ENCODE data around the gene HSPG2.

The HSPG2 gene

DNA sequence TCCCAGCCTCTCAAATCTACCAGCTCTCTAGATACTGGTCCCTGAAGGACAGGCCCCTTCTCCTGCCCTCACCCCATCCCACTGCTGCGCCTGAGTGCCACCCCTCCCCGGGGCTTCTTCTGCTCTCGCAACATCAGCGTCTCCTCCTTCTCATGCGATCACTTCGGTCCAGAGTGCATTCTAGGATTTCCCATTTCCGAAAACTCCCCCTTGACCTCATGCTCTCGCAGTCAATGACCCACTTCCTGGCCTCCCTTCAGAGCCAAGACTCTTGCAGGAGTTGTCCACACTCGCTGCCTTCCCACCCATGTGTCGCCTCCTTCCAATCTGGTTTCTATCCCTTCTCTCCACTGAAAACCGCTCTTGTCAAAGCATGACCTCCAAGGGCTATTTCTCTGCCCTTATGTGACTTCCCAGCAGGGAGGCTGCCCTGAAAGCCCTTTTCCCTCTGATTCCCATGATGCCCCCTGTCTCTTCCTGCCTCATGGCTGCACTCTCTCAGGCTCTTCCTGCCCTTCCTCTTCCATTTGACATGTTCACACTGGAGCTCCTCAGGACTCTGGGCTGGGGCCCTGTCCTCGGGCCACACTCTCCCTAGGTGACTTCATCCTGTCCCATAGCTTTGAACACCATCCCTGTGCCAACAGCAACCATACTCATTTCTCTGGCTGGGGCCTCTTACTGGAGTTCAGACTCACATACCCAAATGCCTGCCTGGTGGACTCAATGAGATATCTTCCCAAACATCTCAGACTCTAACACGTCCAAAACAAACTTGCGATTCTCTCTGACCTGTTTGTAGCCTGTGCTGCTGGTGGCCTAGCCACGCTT, 79.1 kb downstream of the HSPG2 start:
- no peak for DNase-seq

DNA sequence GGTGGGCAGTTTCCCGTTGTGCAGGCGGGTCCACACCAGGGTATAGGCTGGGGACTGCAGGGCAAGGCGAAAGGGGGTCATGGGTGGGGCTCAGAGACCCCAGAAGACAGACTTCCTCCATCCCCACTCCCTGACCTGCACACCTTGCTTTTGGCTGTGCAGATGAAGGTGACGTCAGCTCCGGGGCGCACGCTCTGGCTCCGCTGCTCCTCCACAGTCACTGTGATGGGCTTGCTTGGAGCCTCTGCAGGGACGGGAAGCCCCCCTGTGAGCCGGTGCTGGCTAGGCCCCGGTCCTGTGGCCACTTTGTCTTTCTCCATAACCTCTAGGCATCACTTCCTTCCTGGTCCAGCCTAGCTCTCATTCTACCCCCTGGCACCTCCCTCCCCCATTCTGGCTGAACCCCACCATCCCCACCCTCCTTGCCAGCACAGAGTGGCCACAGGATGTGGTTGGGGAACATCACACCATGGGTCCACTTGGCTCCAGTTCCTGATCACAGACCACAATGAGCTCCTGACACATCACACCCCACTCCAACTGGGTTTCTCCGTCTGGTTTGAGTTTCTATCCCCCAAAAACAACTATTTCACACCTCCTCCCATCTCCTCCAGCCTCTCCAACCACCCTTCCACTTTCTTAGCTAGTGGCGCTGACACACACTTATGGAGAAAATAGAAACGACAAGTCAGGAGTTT, 79.8 kb downstream of the HSPG2 start:
- no peak for DNase-seq

DNA sequence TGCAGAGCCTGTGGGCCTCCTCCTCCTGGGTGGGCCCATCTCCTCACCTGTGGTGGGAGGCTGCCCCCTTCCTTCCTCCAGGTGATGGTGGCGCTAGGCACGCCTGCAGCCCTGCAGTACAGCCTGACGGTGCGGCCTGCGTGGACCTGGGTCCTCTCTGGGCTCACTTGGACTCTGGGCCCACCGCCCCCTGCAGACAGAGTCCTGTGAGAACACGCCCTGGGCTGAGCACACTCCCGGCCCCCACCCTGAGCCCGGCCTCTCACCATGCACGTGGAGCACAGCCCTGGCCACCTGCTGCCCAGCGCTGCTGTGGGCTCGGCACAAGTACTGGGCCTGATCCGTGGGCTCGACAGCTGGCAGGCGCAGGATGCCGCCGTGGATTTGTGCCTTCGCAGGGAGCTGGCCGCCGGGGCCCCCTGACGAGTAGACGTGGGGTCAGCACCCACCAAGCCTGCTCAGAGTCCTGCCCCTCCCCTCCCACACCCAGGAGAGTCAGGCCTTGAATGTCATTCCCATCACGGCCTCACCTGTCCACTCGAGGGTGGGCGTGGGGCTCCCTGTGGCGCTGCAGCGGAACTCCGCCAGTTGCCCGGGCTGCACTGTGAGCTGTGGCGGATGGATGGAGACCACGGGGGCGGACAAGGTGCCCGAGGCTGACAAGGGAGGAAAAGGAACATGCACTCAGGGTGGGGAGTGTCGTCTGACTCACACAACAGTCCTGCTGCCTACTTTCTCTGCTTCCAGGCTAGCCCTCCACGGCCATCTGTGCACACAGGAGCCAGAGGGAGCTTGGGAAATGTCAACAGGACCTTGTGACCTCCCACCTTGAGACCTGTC, 81.6 kb downstream of the HSPG2 start:
- DNase-seq, result no peak

DNA sequence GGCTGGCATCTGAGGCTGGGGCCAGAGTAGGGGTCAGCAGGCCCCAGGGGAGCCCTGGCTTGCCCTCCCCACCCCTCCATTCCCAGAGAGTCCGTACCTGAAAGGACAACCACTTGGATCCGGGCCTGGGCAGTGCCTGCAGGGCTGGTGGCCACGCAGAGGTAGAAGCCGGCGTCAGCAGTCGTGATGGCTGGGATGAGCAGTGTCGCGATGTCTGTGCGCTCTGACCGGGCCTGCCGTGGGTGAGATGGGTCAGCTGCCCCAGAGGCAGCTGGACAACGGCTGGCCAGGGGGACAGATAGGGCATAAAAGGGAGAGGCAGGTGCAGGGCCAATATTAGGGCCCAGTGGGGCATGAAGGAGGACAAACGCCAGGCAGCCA, 82.4 kb downstream of the HSPG2 start:
- no peak for DNase-seq

DNA sequence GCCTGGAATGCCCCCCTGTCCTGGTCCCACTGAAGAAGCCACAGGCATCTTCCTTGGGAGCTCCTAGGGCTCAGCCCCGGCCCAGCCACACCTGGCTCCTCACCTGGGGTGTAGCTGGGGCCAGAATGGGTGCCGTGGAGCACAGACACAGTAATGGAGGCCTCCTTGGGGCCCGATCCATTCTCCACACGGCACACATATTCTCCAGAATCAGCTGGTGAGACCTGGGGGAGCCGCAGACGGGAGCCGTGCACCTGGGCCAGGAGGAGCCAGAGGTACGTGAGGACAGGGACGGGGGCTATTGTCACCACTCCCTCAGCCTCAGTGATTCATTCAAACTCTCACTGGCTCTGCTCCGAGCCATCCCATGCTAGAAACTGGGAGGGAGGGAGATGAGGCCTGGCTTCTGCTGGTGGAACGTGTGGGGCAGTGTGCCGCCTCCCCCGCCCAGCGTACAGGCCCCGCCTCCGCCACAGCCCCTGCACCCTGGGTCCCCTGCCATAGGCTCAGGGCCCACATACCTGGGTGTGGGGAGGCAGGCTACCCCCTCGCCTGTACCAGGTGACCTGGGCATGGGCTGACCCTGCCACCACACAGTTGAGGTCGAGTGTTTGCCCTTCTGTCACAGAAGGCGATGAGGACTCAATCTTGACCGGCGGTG, 82.9 kb downstream of the HSPG2 start:
- no peak for DNase-seq

DNA sequence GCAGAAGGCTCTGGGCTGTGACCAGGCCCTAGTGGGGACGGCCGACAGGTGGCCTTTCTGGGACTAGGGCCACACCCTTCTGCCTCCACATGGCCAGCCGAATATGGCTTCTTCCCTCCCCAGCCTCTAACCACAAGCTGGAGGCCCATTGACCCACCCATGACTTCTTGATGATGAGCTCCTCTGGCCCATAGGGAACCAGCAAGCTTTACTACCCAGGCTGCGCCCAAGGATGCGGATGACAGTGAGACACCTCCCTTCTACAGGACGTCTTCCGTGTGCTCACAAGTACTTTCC, 84.0 kb downstream of the HSPG2 start:
- no peak for DNase-seq

DNA sequence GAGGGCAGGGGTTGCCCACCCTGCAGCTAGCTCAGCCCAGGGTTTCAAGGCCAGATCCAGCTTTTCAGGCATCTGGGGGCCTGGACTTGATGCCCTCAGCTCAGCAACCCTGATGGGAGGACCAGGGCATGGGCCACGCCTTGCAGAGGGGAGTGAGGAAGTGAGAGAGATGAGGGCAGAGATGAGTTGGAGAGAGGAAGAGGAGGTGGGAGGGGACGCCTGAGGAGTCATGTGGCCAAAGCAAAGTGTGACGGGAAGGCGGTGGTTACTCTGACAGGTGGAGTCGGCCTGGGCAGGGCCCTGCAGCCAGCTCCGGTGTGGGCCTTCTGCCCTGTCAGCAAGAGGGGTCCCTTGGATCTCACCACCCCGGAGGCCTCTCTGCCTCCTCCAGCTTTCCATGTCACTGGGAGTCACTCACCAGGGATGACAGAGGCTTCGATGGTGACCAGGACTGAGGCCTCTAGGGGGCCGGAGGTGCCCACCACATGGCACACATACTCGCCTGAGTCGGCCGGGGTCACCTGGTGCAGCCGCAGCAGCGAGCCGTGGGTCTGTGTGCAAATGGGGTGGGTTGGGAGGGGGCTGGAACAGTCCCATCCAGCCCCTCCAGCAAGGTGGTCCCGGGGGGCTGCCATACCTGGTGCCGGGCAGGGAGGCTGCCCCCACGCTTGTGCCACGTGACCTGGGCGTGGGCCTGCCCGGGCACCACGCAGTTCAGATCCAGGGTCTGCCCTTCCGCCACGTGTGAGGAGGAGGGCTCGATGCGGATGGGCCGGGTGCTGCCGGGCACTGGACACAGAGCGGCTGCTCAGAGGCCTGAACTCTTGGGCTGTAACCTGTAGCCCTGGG, 84.6 kb downstream of the HSPG2 start:
- DNase-seq, result no peak

DNA sequence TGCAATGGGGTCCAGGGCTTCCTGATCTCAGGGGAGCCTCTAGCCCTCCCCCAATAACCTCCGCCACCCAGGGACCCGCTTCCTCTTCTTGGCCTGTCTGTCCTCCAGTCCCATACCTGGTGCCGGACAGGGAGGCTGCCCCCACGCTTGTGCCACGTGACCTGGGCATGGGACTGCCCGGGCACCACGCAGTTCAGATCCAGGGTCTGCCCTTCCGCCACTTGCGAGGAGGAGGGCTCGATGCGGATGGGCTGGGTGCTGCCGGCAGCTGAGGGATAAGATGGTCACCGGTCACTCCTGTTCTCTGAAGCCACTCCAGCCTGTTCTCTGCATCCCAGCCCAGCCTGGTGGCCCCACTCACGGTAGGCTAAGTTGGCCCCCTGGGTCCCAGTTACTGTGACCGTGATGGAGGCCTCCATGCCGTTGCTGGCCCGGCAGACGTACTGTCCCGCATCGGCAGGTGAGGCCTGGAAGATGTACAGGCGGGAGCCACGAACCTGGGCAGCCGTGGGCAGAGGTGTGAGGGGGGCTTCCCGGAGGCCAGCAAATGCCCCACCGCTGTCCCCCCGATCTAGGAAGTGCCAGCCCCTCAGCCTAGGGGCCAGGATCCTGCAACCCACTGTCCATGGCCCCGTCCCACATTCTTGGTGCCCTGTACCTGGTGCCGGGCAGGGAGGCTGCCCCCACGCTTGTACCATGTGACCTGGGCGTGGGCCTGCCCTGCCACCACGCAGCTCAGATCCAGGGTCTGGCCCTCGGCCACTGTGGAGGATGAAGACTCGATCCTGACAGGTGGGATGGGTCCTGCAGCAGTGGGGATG, 85.5 kb downstream of the HSPG2 start:
- no peak for DNase-seq

DNA sequence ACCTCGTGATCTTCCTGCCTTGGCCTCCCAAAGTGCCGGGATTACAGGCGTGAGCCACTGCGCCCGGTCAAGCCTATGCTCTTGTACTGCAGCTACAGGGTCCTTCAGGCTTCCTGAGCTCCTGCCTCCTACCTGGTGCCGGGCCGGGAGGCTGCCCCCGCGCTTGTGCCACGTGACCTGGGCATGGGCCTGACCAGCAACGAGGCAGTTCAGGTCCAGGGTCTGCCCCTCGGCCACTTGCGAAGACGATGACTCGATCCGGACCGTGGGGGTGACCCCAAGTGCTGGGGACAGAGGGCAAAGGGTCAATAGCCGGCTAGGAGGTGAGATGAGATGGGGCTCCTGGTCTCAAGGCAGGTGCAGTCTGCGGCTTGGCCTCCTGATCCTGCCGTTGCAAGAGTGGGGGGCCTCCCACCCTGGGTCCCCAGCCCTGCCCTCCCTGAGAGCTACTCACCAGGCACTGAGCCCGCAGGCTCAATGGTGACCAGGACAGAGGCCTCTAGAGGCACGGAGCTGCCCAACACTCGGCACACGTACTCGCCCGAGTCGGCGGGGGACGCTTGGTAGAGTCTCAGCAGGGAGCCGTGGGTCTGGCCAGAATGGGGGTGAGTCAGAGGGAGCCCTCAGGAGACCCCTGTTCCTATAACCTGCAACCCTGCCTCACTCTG, 87.1 kb downstream of the HSPG2 start:
- DNase-seq, result no peak

DNA sequence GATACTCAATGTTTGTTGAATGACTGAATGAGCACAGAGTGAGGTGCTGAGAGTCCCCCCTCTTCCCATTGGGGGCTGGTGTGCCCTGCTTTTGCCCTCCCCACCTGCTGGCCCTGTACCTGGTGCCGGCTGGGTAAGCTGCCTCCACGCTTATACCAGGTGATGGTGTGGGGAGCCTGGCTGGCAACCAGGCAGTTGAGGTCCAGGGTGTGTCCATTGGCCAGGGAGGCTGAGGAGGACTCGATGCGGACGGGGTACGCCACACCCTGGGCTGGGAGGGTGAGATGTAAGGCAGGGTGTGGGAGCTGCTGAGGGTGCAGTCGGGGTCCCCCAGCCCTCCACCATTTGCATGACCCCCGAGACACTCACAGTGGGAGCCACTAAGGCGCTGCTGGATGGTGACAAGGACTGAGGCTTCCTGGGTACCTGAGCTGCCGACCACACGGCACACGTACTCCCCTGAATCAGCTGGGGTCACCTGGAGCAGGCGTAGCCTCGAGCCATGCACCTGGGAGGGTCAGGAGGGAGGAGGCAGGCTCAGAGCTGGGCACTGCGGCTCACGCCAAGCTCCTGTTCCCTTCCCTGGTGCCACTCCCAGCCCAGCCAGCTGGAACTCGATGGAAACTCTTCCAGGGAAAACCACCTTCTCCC, 88.5 kb downstream of the HSPG2 start:
- no peak for DNase-seq

DNA sequence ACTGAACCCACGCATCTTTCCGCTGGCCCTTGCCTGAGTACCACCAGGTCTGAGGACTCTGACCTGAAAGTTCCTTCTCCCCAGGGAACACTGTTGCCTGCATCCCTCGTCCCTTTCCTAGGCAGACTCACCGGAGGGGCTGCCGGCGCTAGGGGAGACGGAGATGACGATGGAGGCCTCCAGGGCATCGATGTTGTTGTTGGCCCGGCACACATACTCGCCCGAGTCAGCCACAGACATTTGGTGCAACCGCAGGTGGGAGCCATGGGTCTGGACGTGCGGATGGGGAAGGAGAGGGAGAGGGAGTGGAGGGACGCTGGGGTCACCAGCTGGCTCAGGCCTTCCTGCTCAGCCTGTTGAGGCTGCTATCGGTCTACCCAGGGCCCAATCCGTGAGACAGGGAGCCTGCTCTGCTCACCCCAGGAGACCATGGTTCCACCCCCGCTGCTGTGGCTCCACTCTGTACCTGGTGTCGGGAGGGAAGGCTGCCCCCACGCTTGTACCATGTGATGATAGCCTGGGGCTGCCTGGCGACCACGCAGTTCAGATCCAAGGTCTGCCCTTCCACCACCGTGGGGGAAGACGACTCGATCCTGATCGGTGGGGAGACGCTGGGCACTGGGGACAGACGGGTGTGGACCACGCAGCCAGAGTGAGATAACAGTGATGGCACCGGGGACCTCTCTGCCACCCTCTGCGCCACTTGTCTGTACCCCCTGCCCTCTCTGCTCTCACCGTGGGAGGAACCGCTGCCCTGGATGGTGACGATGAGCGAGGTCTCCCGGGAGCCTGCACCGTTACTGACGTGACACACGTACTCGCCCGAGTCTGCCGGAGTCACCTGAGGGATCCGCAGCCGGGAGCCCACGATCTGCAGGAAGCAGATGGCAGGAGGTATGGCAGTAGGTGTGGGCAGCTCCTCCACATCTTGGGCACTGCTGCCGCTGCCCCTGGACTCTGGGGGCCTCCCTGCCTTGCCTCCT, 89.6 kb downstream of the HSPG2 start:
- DNase-seq, result no peak

DNA sequence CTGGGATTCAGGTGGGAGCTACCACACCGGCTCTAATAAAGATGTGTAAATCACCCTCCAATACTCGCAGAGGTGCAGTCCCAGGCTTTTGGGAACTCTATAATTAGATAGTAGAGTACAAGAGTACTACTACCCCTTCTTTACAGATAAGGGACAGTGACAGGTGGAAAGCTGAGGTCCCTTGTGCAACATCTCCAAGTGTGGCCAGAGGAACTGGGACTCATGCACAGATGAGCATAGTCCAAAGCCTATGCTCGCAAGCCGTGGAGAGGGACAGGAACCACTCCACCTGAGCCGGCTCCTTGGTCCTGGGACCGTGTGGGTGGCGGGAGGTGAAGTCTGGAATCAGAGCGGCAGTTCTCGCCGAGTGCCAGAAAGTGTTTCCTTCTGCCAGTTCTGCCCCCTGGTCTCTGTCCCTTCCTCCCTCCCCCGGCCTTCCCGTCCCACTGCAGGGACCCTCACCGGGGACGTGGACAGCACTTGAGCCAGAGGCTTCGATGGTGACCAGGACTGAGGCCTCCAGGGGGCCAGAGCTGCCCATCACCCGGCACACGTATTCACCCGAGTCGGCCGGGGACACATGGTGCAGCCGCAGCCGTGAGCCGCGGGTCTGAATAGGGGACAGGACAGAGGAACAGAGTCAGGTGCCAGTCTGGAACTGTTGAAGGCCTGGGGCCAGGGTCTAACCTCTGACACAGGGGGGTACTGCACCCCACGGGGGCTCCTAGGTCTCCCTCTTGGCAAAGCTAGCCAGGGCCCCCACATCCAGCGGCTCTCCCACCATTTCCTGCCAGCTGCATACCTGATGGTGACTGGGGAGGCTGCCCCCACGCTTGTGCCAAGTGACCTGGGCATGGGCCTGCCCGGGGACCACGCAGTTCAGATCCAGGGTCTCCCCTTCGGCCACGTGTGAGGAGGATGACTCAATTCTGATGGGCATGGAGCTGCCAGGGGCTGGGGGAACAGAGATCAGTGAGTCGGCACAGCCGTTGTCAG, 91.2 kb downstream of the HSPG2 start:
- DNase-seq, result no peak

DNA sequence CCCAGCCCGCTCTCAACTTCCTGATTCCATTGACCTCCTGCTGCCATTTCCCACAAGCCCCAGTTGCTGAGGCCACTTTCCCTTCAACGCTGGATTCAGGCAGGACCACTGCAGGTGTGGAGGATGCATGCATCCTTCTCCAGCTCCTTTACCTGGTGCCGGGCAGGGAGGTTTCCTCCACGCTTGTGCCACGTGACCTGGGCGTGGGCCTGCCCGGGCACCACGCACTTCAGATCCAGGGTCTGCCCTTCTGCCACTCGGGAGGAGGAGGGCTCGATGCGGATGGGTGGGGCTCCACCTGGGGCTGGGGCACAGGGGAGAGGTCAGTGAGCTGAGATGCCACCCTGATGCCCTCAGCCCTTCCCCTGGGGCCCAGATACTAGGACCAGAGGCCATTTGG, 93.1 kb downstream of the HSPG2 start:
- no peak for DNase-seq

DNA sequence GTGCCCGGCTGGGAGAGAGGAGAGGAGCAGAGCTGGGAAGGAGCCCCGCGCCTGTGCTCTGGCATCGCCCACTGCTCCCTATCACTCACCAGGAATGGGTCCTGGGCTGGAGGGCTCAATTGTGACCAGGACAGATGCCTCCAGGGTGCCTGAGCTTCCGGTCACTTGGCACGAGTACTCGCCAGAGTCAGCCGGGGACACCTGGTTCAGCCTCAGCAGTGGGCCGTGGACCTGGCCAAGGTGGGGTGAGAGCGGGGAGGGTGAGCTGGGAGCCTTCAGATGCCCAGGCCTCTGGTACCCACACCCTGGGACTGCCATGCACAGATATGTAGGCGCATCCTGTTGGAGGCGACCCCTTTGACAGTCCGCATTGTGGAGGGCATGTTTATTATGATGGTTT, 93.9 kb downstream of the HSPG2 start:
- DNase-seq, result no peak

DNA sequence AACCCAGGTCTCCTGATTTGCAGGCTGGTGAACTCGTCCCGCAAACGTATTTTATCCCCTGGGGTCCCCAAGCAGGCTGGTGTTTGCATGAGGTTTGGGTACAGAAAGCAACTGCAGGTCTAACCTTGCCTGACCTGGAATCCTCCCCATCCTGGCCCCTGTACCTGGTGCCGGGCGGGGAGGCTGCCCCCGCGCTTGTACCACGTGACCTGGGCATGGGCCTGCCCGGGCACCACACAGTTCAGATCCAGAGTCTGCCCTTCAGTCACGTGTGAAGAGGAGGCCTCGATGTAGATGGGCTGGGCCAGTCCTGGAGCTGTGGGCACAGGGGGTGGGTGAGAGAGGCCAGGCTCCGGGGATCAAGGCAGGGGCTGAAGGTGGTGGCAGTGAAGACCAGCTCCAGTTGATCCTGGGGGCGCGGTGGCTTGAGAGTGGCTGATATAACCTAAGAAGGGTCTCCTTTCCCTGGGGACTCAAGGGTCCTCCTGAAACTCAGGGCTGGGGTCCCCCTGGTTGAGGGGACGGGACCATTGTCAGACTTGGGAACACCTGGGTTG, 94.4 kb downstream of the HSPG2 start:
- no peak for DNase-seq

DNA sequence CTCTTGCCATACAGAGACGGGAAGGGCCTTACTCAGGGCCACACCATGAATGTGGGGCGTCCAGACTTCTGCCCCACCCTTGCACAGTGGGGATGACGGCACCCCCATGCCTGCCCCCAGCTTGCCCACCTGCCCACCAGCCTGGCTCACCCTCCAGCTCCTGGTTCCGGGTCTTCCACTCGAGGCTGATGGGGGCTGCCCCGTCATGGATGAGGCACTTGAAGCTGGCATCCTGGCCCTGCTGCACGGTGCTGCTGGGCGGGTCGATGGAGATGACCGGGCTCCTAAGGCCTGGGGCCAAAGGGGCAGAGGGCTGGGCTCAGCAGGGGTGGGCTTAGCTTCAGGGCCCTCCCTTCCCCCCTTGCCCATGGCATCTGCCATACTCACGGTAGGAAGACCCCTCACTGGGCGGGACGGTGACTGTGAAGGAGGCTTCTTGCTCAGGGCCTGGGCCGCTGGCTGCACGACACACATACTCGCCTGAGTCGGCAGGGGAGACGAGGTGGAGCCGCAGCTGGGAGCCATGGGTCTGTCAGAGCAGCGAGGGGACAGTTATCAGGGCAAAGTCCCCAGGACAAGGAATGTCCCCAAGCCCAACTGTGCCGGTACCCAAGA, 95.2 kb downstream of the HSPG2 start:
- no peak for DNase-seq

DNA sequence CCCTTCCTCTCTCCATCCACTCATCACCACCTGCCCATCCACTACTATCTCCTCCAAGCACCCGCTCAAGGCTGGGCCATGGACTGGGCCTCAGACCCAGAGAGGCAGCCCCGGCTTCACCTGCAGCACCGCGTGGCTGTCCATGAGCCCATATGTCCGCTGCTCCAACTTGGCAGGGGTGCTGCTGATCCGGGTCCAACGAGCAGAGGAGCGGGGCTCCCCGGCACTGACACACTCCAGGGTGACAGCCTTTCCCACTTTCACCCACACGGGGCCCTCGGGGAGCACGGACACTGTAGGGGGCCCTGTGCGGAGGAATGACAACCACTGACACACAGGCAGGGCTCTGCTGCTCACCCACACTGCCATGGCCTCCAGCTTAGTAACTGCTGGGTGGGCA, 96.1 kb downstream of the HSPG2 start:
- no peak for DNase-seq
